Caki2 (cell line): ENCODE measurements around the gene FLACC1. TPM values are rescaled to one million over a fixed set of nuclear protein-coding genes. Genes with fewer than 3 reads are reported as not detected.
"Not testable (repeated sequence)": the region's sequence is repeated elsewhere in the genome, so short reads cannot be mapped to it uniquely, and the experiment has no call there.

ENCODE experiments used
- DNase-seq: peaks from one replicate; pipeline ENCODE4 v3.0.0-alpha.2; 2015; ENCODE audit warnings: low read depth
- in situ Hi-C: cut with HindIII; loops from 2 replicates; pipeline ENCODE4 v1.10.0; 2016; ENCODE audit warnings: low sequenced_read_pairs, low pct_unique_long_range_greater_than_20kb, mixed read lengths
- total RNA-seq: library from RNA; depleted of rRNA; stranded (reverse); fragments of >200 nt; shearing (Covaris generic); gene quantifications from 2 replicates; pipeline ENCODE4 v1.2.3, GENCODE V29; 2014; ENCODE audit warnings: low replicate concordance

The FLACC1 gene
- total RNA-seq, 1 experiment from 2014 or later: not detected

- in situ Hi-C loops: no loop called here
- DNase-seq: no peak
Measured at GRCh38 chr2:201298462-201299052, 58.6 kb downstream of the FLACC1 start.

GRCh38 chr2:201290457-201291148 lies 66.5 kb downstream of the FLACC1 start:
- DNase-seq, in situ Hi-C loops: not testable (repeated sequence)

- no peak for DNase-seq
- in situ Hi-C loops: no loop called here
Measured at GRCh38 chr2:201285499-201285898, 71.6 kb downstream of the FLACC1 start.

GRCh38 chr2:201280191-201281040 lies 76.7 kb downstream of the FLACC1 start:
- DNase-seq: no peak
- in situ Hi-C loops: no loop called here

- in situ Hi-C loops: no loop called here
- DNase-seq: no peak
Measured at GRCh38 chr2:201279079-201279478, 78.1 kb downstream of the FLACC1 start.

- in situ Hi-C loops: no loop called here
- DNase-seq: no peak
Measured at GRCh38 chr2:201276511-201276910, 80.6 kb downstream of the FLACC1 start.

- DNase-seq: no peak
- in situ Hi-C loops: no loop called here
Measured at GRCh38 chr2:201275990-201276389, 81.2 kb downstream of the FLACC1 start.

GRCh38 chr2:201275069-201275468 lies 82.1 kb downstream of the FLACC1 start:
- in situ Hi-C loops: no loop called here
- DNase-seq: no peak

- in situ Hi-C loops: no loop called here
- no peak for DNase-seq
Measured at GRCh38 chr2:201273330-201273983, 83.7 kb downstream of the FLACC1 start.

- no peak for DNase-seq
- in situ Hi-C loops: no loop called here
Measured at GRCh38 chr2:201271917-201272316, 85.2 kb downstream of the FLACC1 start.

- no peak for DNase-seq
- in situ Hi-C loops: no loop called here
Measured at GRCh38 chr2:201270293-201271001, 86.7 kb downstream of the FLACC1 start.

GRCh38 chr2:201269764-201270163 lies 87.4 kb downstream of the FLACC1 start:
- in situ Hi-C loops: no loop called here

GRCh38 chr2:201267278-201268030 lies 89.7 kb downstream of the FLACC1 start:
- DNase-seq: no peak
- in situ Hi-C loops: no loop called here

More at GRCh38 chr2:201269764-201270163, 87.4 kb downstream of the FLACC1 start:
- DNase-seq: no peak

GRCh38 chr2:201266629-201267028 lies 90.5 kb downstream of the FLACC1 start:
- no peak for DNase-seq
- in situ Hi-C loops: no loop called here

GRCh38 chr2:201264472-201265173 lies 92.5 kb downstream of the FLACC1 start:
- in situ Hi-C loops: no loop called here

GRCh38 chr2:201263779-201264178 lies 93.4 kb downstream of the FLACC1 start:
- DNase-seq: no peak
- in situ Hi-C loops: no loop called here

More at GRCh38 chr2:201264472-201265173, 92.5 kb downstream of the FLACC1 start:
- no peak for DNase-seq

- in situ Hi-C loops: no loop called here
- no peak for DNase-seq
Measured at GRCh38 chr2:201262718-201263117, 94.4 kb downstream of the FLACC1 start.
